Thymus (tissue), 11 donors: ENCODE data around the gene CNDP1. TPM values are rescaled to one million over a fixed set of nuclear protein-coding genes. Genes with fewer than 3 reads are reported as not detected.

Experiments used
- DNase-seq, 9 donors: peaks; one replicate each; pipeline ENCODE4 v3.0.0-alpha.2; 2013; ENCODE audit warnings: low spot score in 9 of 9, low read depth in 6 of 9, missing footprints in 1 of 9
- H3K27ac ChIP-seq, 2 donors: one replicate each; pipeline ENCODE4 v1.5.1; 2013; ENCODE audit warnings: control low read depth in 1 of 2, low read depth in 1 of 2, low read length in 1 of 2, mild to moderate bottlenecking in 1 of 2, moderate library complexity in 1 of 2
- H3K27me3 ChIP-seq, 2 donors: one replicate each; pipeline ENCODE4 v1.5.1; 2013; ENCODE audit warnings: low read length in 1 of 2; ENCODE audit not compliant: control insufficient read depth in 2 of 2, insufficient read depth in 1 of 2
- H3K36me3 ChIP-seq, 2 donors: one replicate each; pipeline ENCODE4 v1.5.1; 2013; ENCODE audit warnings: low read length in 1 of 2, mild to moderate bottlenecking in 1 of 2, moderate library complexity in 1 of 2; ENCODE audit not compliant: control insufficient read depth in 2 of 2, insufficient read depth in 2 of 2
- H3K4me1 ChIP-seq, 2 donors: one replicate each; pipeline ENCODE4 v1.5.1; 2013; ENCODE audit warnings: low read length in 2 of 2; ENCODE audit not compliant: control insufficient read depth in 2 of 2, insufficient read depth in 2 of 2
- H3K4me3 ChIP-seq, 2 donors: one replicate each; pipeline ENCODE4 v1.5.1; 2013; ENCODE audit warnings: low read length in 2 of 2, control low read depth in 1 of 2, mild to moderate bottlenecking in 1 of 2
- H3K9me3 ChIP-seq, 2 donors: one replicate each; pipeline ENCODE4 v1.5.1; 2013; ENCODE audit warnings: low read length in 1 of 2, mild to moderate bottlenecking in 1 of 2; ENCODE audit not compliant: control insufficient read depth in 2 of 2, insufficient read depth in 1 of 2
- WGBS: extraction: QIAGEN DNeasy Blood & Tissue Kit; methylation state at CpG from one replicate; pipeline ENCODE4 v1.1.7; 2013; 5-methylcytosine and 5-hydroxymethylcytosine counted together
- polyA plus RNA-seq: library from polyadenylated mRNA; stranded (reverse); fragments of 200-250 nt; gene quantifications from one replicate; pipeline ENCODE4 v1.2.3, GENCODE V29; 2013
- total RNA-seq: library from RNA; stranded (reverse); fragments of 120-200 nt; gene quantifications from one replicate; pipeline ENCODE4 v1.2.4, GENCODE V29; 2013
- donor health status: healthy.

The CNDP1 gene
- total and polyA plus RNA-seq, 2 donors: 0.09 to 0.64 TPM

DNA sequence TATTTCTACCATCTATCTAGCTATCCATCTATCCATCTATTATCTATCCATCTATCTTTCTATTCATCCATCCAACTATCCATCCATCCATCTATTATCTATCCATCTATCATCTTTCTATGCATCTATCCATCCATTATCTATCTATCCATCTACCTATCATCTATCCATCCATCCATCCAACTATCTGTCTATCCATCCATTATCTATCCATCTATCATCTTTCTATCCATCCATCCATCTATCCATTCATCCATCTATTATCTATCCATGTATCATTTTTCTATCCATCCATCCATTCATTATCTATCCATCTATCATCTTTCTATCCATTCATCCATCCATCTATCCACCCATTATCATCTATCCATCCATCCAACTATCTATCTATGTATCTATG is 38.8 kb downstream of the CNDP1 start:
- H3K36me3 ChIP-seq: no peaks in the 10 kb centered on the region
- DNase-seq: no peak
- H3K4me1 ChIP-seq: no peaks in the 10 kb centered on the region
- no peaks in the 10 kb centered on the region for H3K9me3 ChIP-seq
- H3K27ac ChIP-seq: no peak overlapping the region
- no peak overlapping the region for H3K4me3 ChIP-seq
- H3K27me3 ChIP-seq: no peaks in the 10 kb centered on the region

GRCh38 chr18:74574916-74575315 is 40.6 kb downstream of the CNDP1 start:
- H3K27ac ChIP-seq: no peak overlapping the region
- WGBS: 97% methylated on average over 2 of the region's 2 CpGs
- H3K9me3 ChIP-seq: no peaks in the 10 kb centered on the region
- no peak for DNase-seq
- H3K4me3 ChIP-seq: no peak overlapping the region
- no peaks in the 10 kb centered on the region for H3K4me1 ChIP-seq
- H3K36me3 ChIP-seq: no peaks in the 10 kb centered on the region
- no peaks in the 10 kb centered on the region for H3K27me3 ChIP-seq

GRCh38 chr18:74577019-74577418 is 42.7 kb downstream of the CNDP1 start:
- no peak overlapping the region for H3K27ac ChIP-seq
- H3K4me1 ChIP-seq: no peaks in the 10 kb centered on the region
- no peaks in the 10 kb centered on the region for H3K27me3 ChIP-seq
- H3K36me3 ChIP-seq: no peaks in the 10 kb centered on the region
- H3K9me3 ChIP-seq: no peaks in the 10 kb centered on the region
- no peak for DNase-seq
- no peak overlapping the region for H3K4me3 ChIP-seq
- 63% methylated on average over 5 of the region's 5 CpGs for WGBS

- no peak for DNase-seq
- Histone ChIP-seq H3K4me3 (no peak overlapping the region), H3K4me1 (no peaks in the 10 kb centered on the region), H3K27me3 (no peaks in the 10 kb centered on the region), H3K9me3 (no peaks in the 10 kb centered on the region), H3K27ac (no peak overlapping the region), H3K36me3 (no peaks in the 10 kb centered on the region)
- 81% methylated on average over 8 of the region's 8 CpGs for WGBS
Observed at GRCh38 chr18:74579496-74580065, 45.3 kb downstream of the CNDP1 start.

DNA sequence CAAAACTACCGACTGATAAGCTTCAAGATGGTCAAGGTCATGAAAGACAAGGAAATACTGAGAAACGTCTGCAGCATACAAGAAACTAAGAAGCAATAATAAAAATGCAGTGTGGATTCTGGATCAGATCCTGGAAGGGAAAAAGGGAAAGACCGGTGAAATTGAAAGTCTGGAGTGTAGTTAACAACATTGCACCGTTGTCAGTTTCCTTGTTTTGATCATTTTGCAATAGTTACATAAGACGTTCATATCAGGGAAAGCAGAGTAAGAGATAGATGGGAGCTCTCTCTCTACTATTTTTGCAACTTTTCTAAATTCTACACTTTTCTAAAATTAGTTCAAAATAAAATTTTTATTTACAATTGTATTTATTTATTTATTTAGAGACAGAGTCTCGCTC is 48.3 kb downstream of the CNDP1 start:
- 92% methylated on average over 6 of the region's 6 CpGs for WGBS
- Histone ChIP-seq H3K4me1 (no peaks in the 10 kb centered on the region), H3K27ac (no peak overlapping the region), H3K27me3 (peaks cover 0 to 2% of the 10 kb centered on the region in 2 donors), H3K9me3 (no peaks in the 10 kb centered on the region), H3K4me3 (no peak overlapping the region), H3K36me3 (no peaks in the 10 kb centered on the region)
- DNase-seq: no peak

GRCh38 chr18:74587441-74587840 is 53.1 kb downstream of the CNDP1 start:
- H3K27ac ChIP-seq: no peak overlapping the region
- no peaks in the 10 kb centered on the region for H3K9me3 ChIP-seq
- 75% methylated on average over 8 of the region's 8 CpGs for WGBS
- no peaks in the 10 kb centered on the region for H3K4me1 ChIP-seq
- no peak overlapping the region for H3K4me3 ChIP-seq
- H3K36me3 ChIP-seq: no peaks in the 10 kb centered on the region
- no peak for DNase-seq
- peaks cover 0 to 4% of the 10 kb centered on the region in 2 donors for H3K27me3 ChIP-seq

DNA sequence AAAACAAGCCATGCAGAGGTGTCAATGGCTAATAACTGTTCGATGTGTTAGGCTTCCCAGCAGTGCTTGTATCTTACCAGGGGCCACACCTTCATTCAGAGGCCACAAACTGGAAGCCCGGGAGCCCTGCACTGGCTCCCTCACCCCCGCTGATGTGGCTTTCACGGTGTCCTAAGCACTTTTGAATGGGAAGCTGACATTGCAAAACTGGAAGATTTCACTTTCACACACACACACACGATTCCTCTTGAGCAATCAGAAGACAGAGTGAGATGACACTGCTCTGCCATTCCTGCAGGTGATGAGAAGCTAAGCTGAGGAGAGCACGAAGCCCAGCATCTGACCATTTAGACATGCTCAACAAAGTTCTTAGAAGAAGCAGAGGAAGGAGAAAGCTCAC is 54.7 kb downstream of the CNDP1 start:
- no peak for DNase-seq
- peaks cover 0 to 13% of the 10 kb centered on the region in 2 donors for H3K36me3 ChIP-seq
- H3K9me3 ChIP-seq: no peaks in the 10 kb centered on the region
- 83% methylated on average over 6 of the region's 6 CpGs for WGBS
- H3K27me3 ChIP-seq: peaks cover 0 to 4% of the 10 kb centered on the region in 2 donors
- H3K27ac ChIP-seq: no peak overlapping the region
- no peak overlapping the region for H3K4me3 ChIP-seq
- no peaks in the 10 kb centered on the region for H3K4me1 ChIP-seq

DNA sequence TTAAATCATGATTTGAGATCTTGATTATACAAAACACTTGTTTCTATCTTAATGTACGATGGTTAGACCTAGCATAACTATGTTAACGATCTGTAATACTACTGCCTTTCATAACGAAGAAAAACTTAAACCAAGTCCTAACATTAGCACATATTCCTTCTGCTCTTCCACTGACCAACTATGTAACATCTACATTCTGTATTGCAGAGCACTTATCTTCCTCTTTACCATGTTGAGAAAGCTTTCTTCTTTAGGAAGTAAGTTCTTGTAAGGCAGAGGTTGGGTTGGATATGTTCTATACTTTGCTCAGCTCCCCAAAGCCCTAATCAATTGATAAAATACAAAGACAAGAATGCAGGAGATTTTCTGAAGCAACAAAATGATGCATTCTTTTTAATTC is 55.5 kb downstream of the CNDP1 start:
- H3K36me3 ChIP-seq: peaks cover 0 to 15% of the 10 kb centered on the region in 2 donors
- WGBS: 97% methylated on average over 3 of the region's 3 CpGs
- H3K4me1 ChIP-seq: no peaks in the 10 kb centered on the region
- DNase-seq: no peak
- H3K4me3 ChIP-seq: no peak overlapping the region
- no peaks in the 10 kb centered on the region for H3K9me3 ChIP-seq
- peaks cover 0 to 4% of the 10 kb centered on the region in 2 donors for H3K27me3 ChIP-seq
- H3K27ac ChIP-seq: no peak overlapping the region

- Histone ChIP-seq H3K4me1 (no peaks in the 10 kb centered on the region), H3K4me3 (no peak overlapping the region), H3K36me3 (peaks cover 0 to 15% of the 10 kb centered on the region in 2 donors), H3K27me3 (peaks cover 0 to 4% of the 10 kb centered on the region in 2 donors), H3K27ac (no peak overlapping the region), H3K9me3 (no peaks in the 10 kb centered on the region)
- 92% methylated on average over 1 of the region's 1 CpG for WGBS
- DNase-seq: no peak
Observed at GRCh38 chr18:74590671-74591070, 56.4 kb downstream of the CNDP1 start.

DNA sequence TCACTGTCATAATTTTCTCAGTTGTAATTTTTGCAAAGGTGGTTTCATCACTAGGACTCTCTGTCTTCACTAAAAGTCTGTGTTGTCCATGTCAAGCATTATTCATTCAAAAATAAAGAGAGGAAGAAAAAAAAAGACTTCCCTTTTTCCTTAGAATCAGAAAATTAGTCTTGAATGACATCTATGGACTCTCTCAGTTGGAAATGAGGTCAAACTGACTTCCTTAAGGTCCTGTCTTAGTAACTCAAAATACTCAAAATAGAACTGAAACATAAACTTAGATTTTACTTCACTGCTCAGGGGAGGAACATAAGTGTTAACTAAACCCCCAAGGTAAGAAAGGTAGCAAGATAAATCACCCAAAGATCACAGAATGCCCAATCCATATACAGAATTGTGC is 61.1 kb downstream of the CNDP1 start:
- no peak overlapping the region for H3K27ac ChIP-seq
- H3K4me3 ChIP-seq: no peak overlapping the region
- DNase-seq: no peak
- peaks cover 0 to 15% of the 10 kb centered on the region in 2 donors for H3K36me3 ChIP-seq
- peaks cover 0 to 3% of the 10 kb centered on the region in 2 donors for H3K9me3 ChIP-seq
- peaks cover 11 to 13% of the 10 kb centered on the region in 2 donors for H3K4me1 ChIP-seq
- H3K27me3 ChIP-seq: no peaks in the 10 kb centered on the region
